Ovary (tissue), 10 donors: ENCODE results near the gene ZNF484. TPM values are rescaled to one million over a fixed set of nuclear protein-coding genes. Genes with fewer than 3 reads are reported as not detected.

Source experiments
- DNase-seq, 5 donors: peaks; one replicate each; pipeline ENCODE4 v3.0.0-alpha.2; 2019 to 2020
- H3K27ac ChIP-seq, 2 donors: fragments of 200-600 bp; one replicate each; pipeline versions ENCODE4 v1.5.1 to v1.8.0; 2019 to 2022
- H3K27me3 ChIP-seq: fragments of 200-600 bp; one replicate; pipeline ENCODE4 v1.8.0; 2022
- H3K36me3 ChIP-seq: fragments of 200-600 bp; sonication (generic); one replicate; pipeline ENCODE4 v1.5.1; 2019
- H3K4me1 ChIP-seq: one replicate; pipeline ENCODE4 v1.8.1; 2013; ENCODE audit warnings: mild to moderate bottlenecking, moderate library complexity; ENCODE audit not compliant: insufficient read depth
- H3K4me3 ChIP-seq: fragments of 200-600 bp; sonication (generic); one replicate; pipeline ENCODE4 v1.5.1; 2017
- H3K9me3 ChIP-seq, 2 donors: fragments of 200-600 bp in 1 of 2; sonication (generic) in 1 of 2; one replicate each; pipeline versions ENCODE4 v1.5.1 to v1.8.1; 2013 to 2019; ENCODE audit warnings: mild to moderate bottlenecking in 1 of 2, moderate library complexity in 1 of 2
- EP300 ChIP-seq: sonication (generic); formaldehyde crosslinking; IDR thresholded peaks from one replicate; pipeline ENCODE4 v1.6.1; 2017; ENCODE audit warnings: antibody characterized with exemption
- POLR2A ChIP-seq: fragments of 450-650 bp; IDR thresholded peaks from one replicate; pipeline ENCODE4 v1.6.1; 2017; ENCODE audit warnings: antibody characterized with exemption, mild to moderate bottlenecking, moderate library complexity
- WGBS, 3 donors: extraction: QIAGEN DNeasy Blood & Tissue Kit in 1 of 3; methylation state at CpG; one replicate each; pipeline versions ENCODE4 v1.1.5 to v1.1.7; 2013 to 2017; 5-methylcytosine and 5-hydroxymethylcytosine counted together
- intact Hi-C, 4 donors: fragments of 100-400 bp; cut with DNase I; formaldehyde crosslinking; loops; one replicate each; pipeline versions ENCODE4 v1.11.0 to v1.15.1; 2022 to 2023
- long read RNA-seq, 3 donors: library from polyadenylated mRNA in 2 of 3; unstranded in 2 of 3; transcript quantifications; one replicate each; pipeline ENCODE4 v2.0.0 and lab custom pipeline, GENCODE V29; 2021 to 2026
- polyA plus RNA-seq, 2 donors: library from polyadenylated mRNA; stranded (reverse); fragments of 200-250 nt in 1 of 2; fragments of 350-450 nt in 1 of 2; fragmentation: Illumina TruSeq in 1 of 2; extraction: RNeasy Lipid Tissue Mini Kit (QIAGEN cat#74804) in 1 of 2; gene quantifications; one replicate each; pipeline ENCODE4 v1.2.3, GENCODE V29; 2013 to 2014
- total RNA-seq, 7 donors: library from RNA; depleted of rRNA in 2 of 7; stranded (reverse); fragments of >200 nt in 2 of 7; fragmentation: NEBNext Ultra II Directional in 3 of 7; extraction: Animal tissue kit (Norgen Biotek cat#: 25700) in 3 of 7; gene quantifications; one replicate each; pipeline versions ENCODE4 v1.1.0 to v1.2.4, GENCODE V29; 2016 to 2023
- TF ChIP-seq, protein P1 (sequence below), 3 donors: fragments of 450-650 bp in 2 of 3; fragments of 200-600 bp in 1 of 3; IDR thresholded peaks; one replicate each; pipeline versions ENCODE4 v1.5.1 to v1.8.0; 2016 to 2022; ENCODE audit warnings: antibody characterized with exemption in 3 of 3, mild to moderate bottlenecking in 1 of 3
- donor health status: DM: no; HTN: no; CAD: no; lungs with moderate emphysema.
- donor health status: DM: no; HTN: no; CAD: no.
- donor health status: Bipolar disorder and iron deficiency.
- donor health status: DM: yes; HTN: yes; CAD: no.
- donor health status: DM: no; HTN: no; CAD: no.
- donor health status: DM: yes; HTN: yes; CAD: no.

The ZNF484 gene
- total RNA-seq: 10 to 100 TPM in 5 of 7 donors, 1 to 10 TPM in 2; 5.4 to 16.9 (median 11.2) TPM
- 1 to 10 TPM; 2.7 to 4.5 TPM for polyA plus RNA-seq
- long read RNA-seq, donor 1, partial matches to known transcripts: 0 of 1 reads
- long read RNA-seq, donor 1, other reads (novel, unspliced or antisense): 0 of 1 reads
- long read RNA-seq, donor 2, partial matches to known transcripts: 0 of 2 reads
- long read RNA-seq, donor 2, other reads (novel, unspliced or antisense): 0 of 2 reads
- long read RNA-seq, donor 3, partial matches to known transcripts: 1 of 6 reads
- long read RNA-seq, donor 3, other reads (novel, unspliced or antisense): 1 of 6 reads

DNA sequence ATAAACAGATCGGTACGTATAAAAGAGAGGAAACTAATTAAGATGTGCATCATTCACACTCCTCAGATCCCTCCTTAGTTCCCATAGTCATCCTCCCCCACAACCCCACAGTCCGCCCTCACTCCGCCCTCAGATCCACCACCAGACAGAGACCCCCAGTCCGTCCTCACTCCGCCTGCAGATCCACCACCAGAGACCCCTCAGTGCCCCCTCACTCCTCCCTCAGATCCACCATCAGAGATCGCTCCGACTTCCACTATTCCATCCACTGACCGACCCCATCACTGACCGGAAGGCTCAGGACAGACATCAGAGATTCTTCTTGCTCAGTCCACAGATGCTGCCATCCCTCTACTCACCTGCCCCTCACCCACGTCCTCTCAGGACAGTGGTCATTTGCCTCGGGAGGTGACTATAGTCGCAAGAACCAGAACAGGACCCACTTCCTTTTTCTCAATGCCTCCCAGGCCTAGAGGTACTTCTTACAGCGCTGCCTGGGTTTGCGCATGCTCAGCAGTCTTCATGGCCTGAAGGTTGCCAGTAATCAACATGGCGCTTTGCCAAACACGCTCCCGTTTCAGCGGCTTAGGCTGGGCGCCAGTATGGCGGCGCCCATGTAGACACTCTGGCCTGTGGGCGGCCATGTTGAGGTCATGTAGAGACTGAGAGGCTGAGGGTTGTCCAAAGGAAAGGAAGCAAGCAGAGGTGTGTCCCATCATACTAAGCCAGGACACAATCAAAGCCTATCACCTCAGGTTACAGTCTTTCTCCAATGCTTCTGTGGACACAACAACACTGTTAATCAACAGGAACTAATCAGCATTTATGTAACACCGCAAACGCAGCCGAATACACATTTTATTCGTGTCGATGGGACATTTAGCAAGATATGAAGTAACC is at the start of gene ZNF484:
TSS of gene ZNF484 (minus strand) at position 508 of the 900 bp plus-strand sequence. CDS start 3,009 bp downstream, outside the sequence.
- Histone ChIP-seq H3K27ac (peak within 1 kb of the TSS in 1 of 2 donors; percentile 68), H3K4me1 (peaks cover 3% of the 10 kb centered on the region), H3K36me3 (no peaks in the 10 kb centered on the region), H3K9me3 (no peaks in the 10 kb centered on the region), H3K4me3 (peak within 1 kb of the TSS; percentile 58), H3K27me3 (no peaks in the 10 kb centered on the region)
- intact Hi-C loops: no loop called here
- TF ChIP-seq, protein P1, sequence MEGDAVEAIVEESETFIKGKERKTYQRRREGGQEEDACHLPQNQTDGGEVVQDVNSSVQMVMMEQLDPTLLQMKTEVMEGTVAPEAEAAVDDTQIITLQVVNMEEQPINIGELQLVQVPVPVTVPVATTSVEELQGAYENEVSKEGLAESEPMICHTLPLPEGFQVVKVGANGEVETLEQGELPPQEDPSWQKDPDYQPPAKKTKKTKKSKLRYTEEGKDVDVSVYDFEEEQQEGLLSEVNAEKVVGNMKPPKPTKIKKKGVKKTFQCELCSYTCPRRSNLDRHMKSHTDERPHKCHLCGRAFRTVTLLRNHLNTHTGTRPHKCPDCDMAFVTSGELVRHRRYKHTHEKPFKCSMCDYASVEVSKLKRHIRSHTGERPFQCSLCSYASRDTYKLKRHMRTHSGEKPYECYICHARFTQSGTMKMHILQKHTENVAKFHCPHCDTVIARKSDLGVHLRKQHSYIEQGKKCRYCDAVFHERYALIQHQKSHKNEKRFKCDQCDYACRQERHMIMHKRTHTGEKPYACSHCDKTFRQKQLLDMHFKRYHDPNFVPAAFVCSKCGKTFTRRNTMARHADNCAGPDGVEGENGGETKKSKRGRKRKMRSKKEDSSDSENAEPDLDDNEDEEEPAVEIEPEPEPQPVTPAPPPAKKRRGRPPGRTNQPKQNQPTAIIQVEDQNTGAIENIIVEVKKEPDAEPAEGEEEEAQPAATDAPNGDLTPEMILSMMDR (IDR thresholded peaks at IDR 0.05): no peak
- TF ChIP-seq POLR2A (no peak), EP300 (no peak)
- 14 to 16% (median 14%) methylated on average over 28 of the region's 28 CpGs for WGBS, 3 donors
- DNase-seq: peak; percentile 96 to 98 (median 97)

DNA sequence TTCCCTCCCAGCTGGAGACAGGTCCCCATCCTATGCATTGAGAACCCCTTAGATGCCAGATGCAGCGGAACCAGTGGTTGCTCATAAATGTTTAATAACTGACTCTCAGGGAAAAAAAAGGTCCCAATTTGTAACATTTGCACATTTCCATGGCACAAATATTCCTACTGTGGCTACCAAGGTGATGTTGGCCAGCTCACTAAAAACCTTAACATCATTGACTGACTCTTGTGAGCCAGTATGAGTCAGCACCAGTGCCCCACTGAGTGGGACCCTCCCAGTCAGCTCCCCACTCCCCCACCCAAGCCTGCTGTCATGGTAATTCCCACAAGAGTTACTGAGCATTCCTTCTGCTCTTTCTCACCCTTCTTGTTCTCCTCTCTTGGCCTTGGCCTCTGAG is 42.6 kb upstream of the ZNF484 start:
- H3K36me3 ChIP-seq: no peaks in the 10 kb centered on the region
- H3K9me3 ChIP-seq: no peaks in the 10 kb centered on the region
- H3K27ac ChIP-seq: no peak overlapping the region
- H3K4me3 ChIP-seq: no peak overlapping the region
- 95 to 100% (median 98%) methylated on average over 1 of the region's 1 CpG for WGBS, 3 donors
- no peaks in the 10 kb centered on the region for H3K4me1 ChIP-seq
- intact Hi-C loops: no loop called here
- DNase-seq: no peak
- H3K27me3 ChIP-seq: no peaks in the 10 kb centered on the region
- TF ChIP-seq, protein P1 (IDR thresholded peaks at IDR 0.05): no peak
- TF ChIP-seq POLR2A: no peak
- no peak for TF ChIP-seq EP300

DNA sequence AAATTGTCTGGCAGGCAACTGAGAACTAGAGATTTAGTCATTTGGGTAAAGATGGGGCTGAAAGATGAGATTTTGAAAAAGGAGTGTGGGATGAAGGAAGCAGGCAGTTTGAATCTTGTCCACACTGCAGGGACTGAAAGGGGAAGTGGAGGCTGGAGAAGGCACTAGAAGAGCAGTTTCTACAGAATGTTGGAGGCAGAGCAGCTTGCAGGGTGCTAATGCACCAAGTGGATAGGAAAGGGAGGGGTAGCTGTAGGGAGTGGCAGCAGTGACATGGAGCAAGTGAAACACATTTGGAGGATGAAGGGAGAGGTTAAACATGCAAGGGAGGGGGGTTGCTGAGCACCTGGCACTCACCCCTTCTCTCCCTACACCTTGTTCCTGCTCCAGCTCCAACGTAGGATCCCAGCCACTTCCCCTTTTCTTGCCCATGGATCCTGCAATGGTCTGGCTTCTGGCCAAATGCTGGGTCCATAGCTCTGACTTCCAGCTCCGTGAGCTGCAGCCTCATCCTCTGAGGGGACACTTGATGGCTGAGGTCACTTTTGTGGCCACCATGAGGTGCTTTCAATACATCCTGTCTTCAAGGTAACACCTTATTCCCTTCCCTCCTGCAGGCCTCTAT is 39.5 kb upstream of the ZNF484 start:
- H3K4me1 ChIP-seq: no peaks in the 10 kb centered on the region
- intact Hi-C loops: no loop called here
- WGBS, 3 donors: 31 to 45% (median 37%) methylated on average over 2 of the region's 2 CpGs

More for the DNA sequence above, 39.5 kb upstream of the ZNF484 start:
- DNase-seq: no peak
- H3K27ac ChIP-seq: no peak overlapping the region
- H3K36me3 ChIP-seq: no peaks in the 10 kb centered on the region
- H3K27me3 ChIP-seq: no peaks in the 10 kb centered on the region
- TF ChIP-seq, protein P1 (IDR thresholded peaks at IDR 0.05): no peak
- no peak for TF ChIP-seq EP300
- TF ChIP-seq POLR2A: no peak
- H3K4me3 ChIP-seq: no peak overlapping the region
- no peaks in the 10 kb centered on the region for H3K9me3 ChIP-seq
